CD4-positive, alpha-beta T cell treated with Interleukin-15 for 4 hours (primary cell): ENCODE data around the gene SHBG.

Experiments
- DNase-seq: peaks from one replicate; pipeline ENCODE4 v3.0.0-alpha.2; 2020; ENCODE audit warnings: low spot score

The SHBG gene

GRCh38 chr17:7650509-7651096 lies 20.7 kb downstream of the SHBG start, which contains the start of gene ATP1B2:
Gene ATP1B2 (plus strand): TSS chr17:7650926. CDS start chr17:7651519, 593 bp downstream.
- DNase-seq = peak; percentile 65

GRCh38 chr17:7651097-7651664 lies 21.2 kb downstream of the SHBG start:
- DNase-seq = no peak

GRCh38 chr17:7651665-7652387 lies 21.9 kb downstream of the SHBG start:
- no peak for DNase-seq

GRCh38 chr17:7652388-7653356 lies 22.7 kb downstream of the SHBG start:
- DNase-seq = no peak

GRCh38 chr17:7654832-7655540 lies 25.1 kb downstream of the SHBG start:
- DNase-seq = no peak

GRCh38 chr17:7655541-7655840 lies 25.6 kb downstream of the SHBG start:
- DNase-seq = no peak

- DNase-seq = no peak
Observed at GRCh38 chr17:7656958-7657609, 27.1 kb downstream of the SHBG start.

GRCh38 chr17:7667656-7668406 lies 37.9 kb downstream of the SHBG start:
- DNase-seq = no peak

GRCh38 chr17:7668482-7668881 lies 38.5 kb downstream of the SHBG start:
- DNase-seq = no peak

GRCh38 chr17:7673239-7673638 lies 43.3 kb downstream of the SHBG start:
- peak; percentile 18 for DNase-seq

- no peak for DNase-seq
Observed at GRCh38 chr17:7674934-7675333, 45.0 kb downstream of the SHBG start.

GRCh38 chr17:7676533-7676932 lies 46.6 kb downstream of the SHBG start:
- DNase-seq = no peak

GRCh38 chr17:7677388-7678067 lies 47.6 kb downstream of the SHBG start:
- DNase-seq = no peak
